ENCODE measurements around the gene DNM3. TPM values are rescaled to one million over a fixed set of nuclear protein-coding genes. Genes with fewer than 3 reads are reported as not detected.

The DNM3 gene
- total and polyA plus RNA-seq, 2 donors (not counting 3 experiments of a cell fraction or from before 2014, with no cell fraction given): 1.4 to 2.5 TPM

- dilution Hi-C loops (cut with MboI; ENCODE audit: extremely low pct_ligation_motif_present, low sequenced_read_pairs): no loop called here
- Histone ChIP-seq H3K4me3 (replicated peaks in 1 of 3; ENCODE audit: insufficient read depth in 1 of 3, low read depth in 1 of 3, low read length in 3 of 3) (no peak overlapping the region), H4K20me1 (replicated peaks; ENCODE audit: control insufficient read depth, extremely low read depth, insufficient read depth, low read length) (no peaks in the 10 kb centered on the region), H3K27ac (ENCODE audit: insufficient read depth, low read depth, low read length) (no peak overlapping the region), H3K9me3 (replicated peaks; ENCODE audit: control insufficient read depth, insufficient read depth, low read length) (no peaks in the 10 kb centered on the region), H3K4me1 (ENCODE audit: control insufficient read depth, extremely low read depth, insufficient read depth, low read length) (peaks cover 34% of the 10 kb centered on the region), H3K9ac (replicated peaks; ENCODE audit: extremely low read depth, insufficient read depth, low read length) (no peak overlapping the region), H3K79me2 (ENCODE audit: control insufficient read depth, insufficient read depth, low read length) (peaks cover 11% of the 10 kb centered on the region), H2AFZ (ENCODE audit: low read depth, low read length) (no peak overlapping the region), H3K27me3 (ENCODE audit: control insufficient read depth in 2 of 2, insufficient read depth in 2 of 2, low read length in 2 of 2) (no peaks in the 10 kb centered on the region), H3K4me2 (ENCODE audit: insufficient read depth, low read length) (no peak overlapping the region), H3K9me1 (replicated peaks; ENCODE audit: control insufficient read depth, extremely low read depth, insufficient read depth, low read length) (no peaks in the 10 kb centered on the region), H3K36me3 (ENCODE audit: control insufficient read depth in 2 of 2, extremely low read depth in 1 of 2, insufficient read depth in 2 of 2, low read length in 2 of 2) (no peaks in the 10 kb centered on the region)
- intact Hi-C loops (cut with micrococcal nuclease): no loop called here
- DNase-seq (ENCODE audit: low read depth, low spot score) (no peak), FAIRE-seq (no peak)
- TF ChIP-seq POLR2AphosphoS5 (IDR thresholded peaks at IDR 0.05; ENCODE audit: insufficient read depth, low read depth, low read length) (no peak), MYC (IDR thresholded peaks at IDR 0.05; ENCODE audit: low read depth, low read length) (no peak), JUN (IDR thresholded peaks at IDR 0.05; ENCODE audit: borderline replicate concordance, insufficient read depth, insufficient read length, low read depth) (no peak), POLR2A (IDR thresholded peaks at IDR 0.05; ENCODE audit: low read depth, low read length) (no peak), CTCF (IDR thresholded peaks at IDR 0.05; ENCODE audit: extremely low read depth in 1 of 2, insufficient read depth in 1 of 2, low read depth in 1 of 2, low read length in 2 of 2) (no peak), EZH2 (IDR thresholded peaks at IDR 0.05; ENCODE audit: borderline replicate concordance, low read depth, low read length, severe bottlenecking) (no peak), GATA2 (IDR thresholded peaks at IDR 0.05; ENCODE audit: insufficient read depth, insufficient read length, low read depth, low read length) (no peak), FOS (IDR thresholded peaks at IDR 0.05; ENCODE audit: borderline replicate concordance, insufficient read depth, low read length) (no peak), MAX (IDR thresholded peaks at IDR 0.05; ENCODE audit: insufficient read depth, insufficient read length) (no peak)
- no TSS peak for BruUV-seq (replicated peaks)
- POLR2A ChIA-PET: no interaction called here
- CTCF ChIA-PET: no interaction called here
These were observed 606.3 kb downstream of the DNM3 start for GRCh38 chr1:172447641-172448040.
